GM21367 (cell line): ENCODE measurements around the gene PDE4B.

Experiments
- ATAC-seq: cut with Tn5 transposase; IDR thresholded peaks from one replicate; pipeline ENCODE4 v1.9.1; 2021; ENCODE audit not compliant: unreplicated experiment

PDE4B gene

DNA sequence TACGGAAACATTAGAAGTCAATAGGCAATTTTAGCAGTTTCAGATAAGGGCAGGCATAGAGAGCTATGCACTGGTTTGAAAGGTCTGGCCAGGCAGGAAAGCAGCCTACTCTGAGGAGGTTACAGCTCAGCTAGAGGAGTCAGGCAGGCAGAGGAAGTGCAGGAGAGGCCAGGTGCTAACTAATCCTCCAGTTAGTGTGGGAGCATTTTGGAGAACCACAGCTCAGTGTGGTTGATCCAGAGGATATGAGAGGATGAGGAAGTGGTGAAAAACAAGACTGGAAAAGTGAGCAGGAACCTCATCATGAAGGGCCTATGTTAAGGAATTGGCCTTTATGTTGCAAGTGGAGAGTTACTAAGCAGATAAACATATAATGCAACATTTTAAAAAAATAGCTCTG is 458.9 kb downstream of the PDE4B start:
- ATAC-seq, result no peak

DNA sequence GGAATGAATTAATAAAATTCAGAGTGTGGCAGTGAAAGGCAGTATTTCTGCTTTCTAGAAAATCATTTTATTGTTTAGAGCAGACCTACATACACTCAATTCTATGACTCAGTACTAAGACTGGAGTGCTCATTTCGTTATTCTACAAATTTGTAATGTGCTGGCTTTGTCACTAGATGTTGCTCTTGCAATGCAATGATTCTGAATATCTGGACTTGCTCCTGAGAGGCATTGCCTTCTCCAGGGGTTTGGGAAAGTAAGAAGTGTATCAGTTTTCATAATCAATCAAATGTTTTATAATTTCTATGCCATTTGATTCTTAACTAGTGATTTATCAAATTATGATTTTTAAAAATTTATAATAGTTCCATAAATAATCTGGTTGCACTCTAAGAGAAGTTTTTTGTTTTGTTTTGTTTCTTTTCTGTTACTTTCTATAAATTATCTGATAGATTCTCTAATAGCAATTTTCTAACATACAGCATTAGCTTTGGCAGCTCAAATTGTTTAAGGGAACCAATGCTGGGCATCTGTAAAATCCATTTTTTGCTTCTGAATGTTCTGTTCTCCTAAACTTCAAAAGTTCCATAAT is 460.7 kb downstream of the PDE4B start:
- ATAC-seq, result peak; percentile 62

DNA sequence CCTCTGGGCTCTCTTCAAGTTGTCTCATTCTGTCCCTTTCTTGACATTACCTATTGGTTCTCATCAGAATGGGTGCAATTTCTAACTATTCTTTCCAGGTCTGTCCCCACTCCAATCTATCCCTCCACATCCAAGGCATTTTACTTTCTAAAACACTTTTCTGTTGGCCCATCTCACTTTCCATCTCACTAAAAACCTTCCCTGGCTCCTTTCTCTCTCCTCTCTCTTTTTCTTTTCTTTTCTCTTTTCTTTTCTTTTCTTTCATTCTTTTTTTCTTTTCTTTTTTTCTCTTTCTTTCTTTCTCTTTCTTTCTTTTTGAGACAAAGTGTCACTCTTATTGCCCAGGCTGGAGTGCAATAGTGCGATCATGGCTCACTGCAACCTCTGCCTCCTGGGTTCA is 462.1 kb downstream of the PDE4B start:
- no peak for ATAC-seq

DNA sequence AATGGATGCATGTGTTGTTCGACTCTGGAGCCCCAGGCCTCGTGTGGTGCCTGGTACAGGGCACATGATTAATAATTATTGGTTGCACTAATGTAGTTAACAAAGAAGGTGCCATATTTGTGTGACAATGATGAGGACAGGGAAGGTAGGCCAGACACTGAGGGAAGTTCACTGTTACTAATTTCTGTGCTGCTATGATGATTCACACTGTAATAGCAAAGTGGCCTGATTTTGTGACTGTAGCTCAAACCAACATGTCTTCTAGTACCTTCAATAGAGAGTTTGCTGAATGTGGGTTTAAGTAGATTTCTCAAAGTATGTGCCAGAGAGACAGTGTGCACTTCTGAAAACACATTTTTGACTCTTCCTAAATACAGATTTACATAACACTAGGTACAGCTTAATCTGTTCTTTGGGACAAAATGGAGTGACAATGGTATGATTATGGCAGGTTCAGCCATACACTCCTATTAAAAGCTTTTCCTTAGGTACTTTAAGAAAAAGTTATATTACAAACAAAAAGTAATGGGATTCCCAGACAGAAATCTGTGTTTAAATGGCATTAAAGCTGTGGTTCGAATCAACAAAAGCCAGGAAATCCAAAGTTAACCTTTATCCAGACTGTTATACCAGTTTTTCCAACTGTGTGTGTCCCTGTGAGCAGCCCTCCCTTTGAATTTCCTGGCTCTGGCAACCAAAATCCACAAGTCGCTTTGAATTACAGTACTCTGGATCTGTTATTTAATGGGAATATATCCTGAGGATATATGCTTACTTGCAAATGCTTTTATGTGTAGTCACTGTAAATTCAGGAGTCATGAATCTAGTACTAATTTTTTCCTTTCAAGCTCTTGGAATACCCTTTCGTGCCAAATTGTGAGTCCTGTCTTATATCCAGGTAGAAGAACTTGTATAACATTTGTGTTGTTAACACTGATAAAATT is 464.2 kb downstream of the PDE4B start:
- ATAC-seq, result no peak

DNA sequence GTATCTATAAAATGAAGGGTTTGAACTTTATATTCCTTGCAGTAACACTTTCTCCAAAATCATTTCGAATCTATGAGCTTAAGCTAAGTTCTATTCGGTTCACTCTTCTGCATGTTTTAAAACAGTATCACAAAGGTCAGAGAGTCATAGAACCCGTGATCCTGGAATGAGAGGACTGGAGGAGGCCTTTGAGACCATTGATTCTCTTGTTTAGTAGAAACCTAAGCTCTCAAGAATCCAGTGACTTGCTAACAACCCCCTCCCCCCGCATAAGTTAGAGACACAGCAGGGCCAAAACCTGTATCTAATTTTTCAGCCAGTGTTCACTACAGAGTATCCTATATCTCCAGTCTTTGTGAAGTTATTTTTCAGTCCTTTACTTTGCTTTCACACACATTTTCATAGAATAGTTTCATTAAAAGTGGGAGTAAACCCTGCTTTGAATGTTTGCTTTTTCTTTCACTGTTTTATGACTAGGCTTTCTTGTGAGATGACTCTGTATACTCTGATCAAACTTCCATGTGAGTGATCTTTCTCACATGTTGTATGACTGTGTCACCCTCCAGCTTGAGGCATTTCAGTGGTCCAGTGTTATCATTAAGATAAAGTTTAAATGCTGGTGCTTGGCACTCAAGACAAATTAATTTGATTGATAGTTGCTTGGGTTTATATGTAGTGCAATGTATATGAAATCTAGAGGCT is 465.9 kb downstream of the PDE4B start:
- ATAC-seq, result peak; percentile 53

DNA sequence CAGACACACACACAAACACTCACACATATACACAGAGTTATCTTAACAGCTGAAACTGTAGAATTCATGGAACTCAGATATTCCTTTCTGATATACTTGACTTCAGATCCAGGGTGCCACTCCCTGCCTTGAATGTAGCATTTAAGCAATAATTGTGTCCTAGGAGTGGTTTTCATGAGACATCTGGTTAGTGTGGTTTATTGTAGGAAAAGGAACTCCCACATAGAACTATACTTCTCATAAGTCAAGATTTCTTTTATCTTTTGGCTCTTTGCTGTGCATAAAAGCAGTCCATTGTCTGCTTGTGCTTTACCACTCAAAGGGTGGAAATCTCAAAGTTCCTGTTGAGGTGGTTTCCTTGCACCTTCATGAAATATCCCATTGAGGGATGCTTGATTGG is 468.7 kb downstream of the PDE4B start:
- ATAC-seq, result no peak

DNA sequence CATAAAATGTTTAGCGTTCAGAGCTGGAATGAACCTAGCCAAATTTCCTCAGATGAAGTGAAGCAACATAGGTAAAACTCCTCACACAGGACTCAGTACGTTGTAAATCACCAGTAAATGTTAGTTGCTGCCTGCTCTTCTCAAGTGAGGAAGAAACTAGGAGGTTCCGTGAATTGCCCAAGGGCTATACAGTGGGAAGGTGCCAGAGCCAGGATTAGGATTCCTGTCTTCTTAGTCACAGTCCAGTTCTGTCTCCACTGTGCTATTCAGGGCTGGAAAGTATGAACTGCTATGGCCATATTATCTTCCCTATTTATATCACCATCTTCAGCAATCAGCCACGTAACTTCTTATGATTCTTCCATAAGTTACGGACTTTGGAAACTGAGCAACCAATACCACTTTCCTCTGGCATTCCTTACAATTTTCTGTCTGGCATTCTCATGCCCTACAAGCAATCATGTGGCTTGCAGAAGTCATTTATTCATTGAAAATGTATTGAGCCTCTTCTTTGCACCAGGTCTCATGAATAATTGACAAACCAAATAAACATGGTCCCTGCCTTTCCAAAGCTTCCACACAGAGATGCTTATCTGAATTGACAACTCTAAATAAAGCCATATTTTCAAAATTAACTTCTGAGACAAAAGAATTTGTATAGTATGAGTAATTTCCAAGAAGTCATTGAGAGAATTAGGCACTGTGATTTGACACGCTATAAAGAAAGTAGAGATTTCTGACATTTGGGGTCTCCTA is 469.7 kb downstream of the PDE4B start:
- no peak for ATAC-seq

DNA sequence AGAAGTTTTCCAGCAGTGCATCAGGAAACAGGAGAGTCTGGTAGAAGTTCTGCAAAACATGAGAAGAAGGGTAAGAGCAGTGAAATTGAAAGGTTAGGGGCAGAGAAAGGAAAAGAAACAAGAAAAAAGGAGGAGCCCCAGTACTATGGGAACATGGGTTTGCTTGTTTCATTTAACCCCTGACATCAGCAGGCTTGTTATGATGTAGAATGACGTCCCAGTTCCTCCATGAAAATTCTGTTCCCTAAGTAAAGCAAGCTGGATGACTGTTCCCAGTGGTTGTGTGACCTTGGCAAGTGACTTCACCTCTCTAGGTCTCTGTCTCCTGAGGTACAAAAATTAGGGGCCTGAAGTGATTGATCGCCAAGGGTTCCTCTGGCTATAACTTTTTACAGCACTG is 472.6 kb downstream of the PDE4B start:
- ATAC-seq, result no peak

DNA sequence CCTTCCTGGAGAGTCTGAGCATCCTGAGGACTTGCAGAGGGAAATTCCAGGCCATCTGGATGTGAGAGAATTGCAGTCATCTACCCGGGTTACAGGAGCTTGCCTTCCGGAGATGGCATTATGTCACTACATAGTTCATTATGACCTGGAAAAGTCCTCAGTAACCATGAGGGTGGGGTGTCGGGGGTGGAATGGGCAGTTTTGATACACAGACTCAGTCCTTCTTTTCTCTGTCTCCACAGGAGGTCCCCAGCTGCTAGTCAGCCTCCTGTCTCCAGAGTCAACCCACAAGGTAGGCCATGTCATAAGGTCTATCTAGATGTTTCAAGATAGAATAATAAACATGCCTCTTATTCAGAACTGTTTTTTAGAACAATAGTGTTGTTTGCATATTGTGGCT is 473.1 kb downstream of the PDE4B start:
- ATAC-seq, result no peak

DNA sequence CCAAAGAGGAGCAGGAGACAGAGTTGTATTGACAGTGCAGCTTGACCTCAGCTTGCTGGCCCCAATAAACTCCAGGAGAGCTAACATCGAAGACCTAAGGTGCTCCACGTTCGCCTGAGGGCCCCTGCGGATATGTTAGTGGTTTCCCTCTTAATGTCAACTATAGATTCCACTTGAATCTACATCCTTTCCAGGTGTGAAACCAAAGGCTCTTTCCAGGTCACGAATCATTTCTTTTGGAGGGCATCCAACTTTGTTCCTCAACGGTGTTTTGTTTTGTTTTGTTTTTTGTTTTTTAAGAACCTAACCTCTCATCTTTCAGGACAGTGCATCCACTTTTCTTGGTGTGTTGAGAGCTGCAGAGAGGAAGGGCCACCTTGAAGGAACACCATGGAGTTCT is 473.7 kb downstream of the PDE4B start:
- ATAC-seq, result no peak

DNA sequence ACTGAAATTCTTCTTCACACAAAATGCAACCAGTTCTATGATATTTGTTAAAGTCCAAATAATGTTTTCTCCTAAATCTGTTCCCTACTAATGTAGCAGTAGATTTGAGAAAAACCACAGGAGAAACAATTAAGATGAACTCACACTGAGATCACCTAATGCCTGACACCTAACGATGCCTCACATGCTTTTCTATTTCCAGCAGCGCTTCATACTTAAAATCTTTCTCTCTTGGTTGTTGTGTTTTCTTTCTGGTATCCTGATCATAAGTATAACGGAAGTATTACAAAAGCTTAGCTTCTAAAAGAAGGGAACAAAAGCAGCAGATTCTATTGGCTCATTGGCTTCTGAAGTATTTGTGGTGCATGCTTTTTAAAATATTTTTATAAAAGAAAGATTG is 474.1 kb downstream of the PDE4B start:
- ATAC-seq, result no peak

DNA sequence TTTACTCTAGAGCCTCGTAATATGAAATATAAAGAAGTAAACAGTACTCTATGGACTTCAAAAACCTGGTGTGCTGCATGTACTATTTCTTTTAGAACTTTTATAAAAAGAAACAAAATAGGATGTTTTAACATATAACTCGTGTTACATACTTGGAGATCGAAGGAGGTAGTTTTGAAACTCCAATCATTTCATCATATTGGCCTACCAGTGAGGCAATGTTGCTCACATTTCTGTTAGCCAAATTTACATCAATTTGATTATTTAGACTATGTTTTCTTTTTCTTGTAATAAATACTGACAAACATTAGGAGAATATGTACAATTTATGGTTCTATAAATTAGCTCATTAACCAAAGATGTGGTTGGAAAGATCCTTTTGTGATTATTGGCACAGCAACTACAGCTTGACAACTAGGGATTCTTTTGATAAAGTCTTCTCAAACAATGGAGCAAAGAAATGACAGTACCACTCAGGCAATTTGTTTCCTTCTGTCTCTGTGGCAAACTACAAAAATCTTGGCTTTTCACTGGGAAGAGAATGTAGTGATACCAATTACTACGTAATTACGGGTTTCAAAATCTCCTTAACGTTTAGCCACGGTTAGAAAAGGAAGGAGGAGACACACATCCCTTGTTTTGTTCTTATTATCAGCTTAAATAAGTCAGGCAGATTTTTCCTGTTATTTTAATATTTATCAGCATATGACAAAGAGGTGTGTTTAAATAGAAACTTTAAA is 474.7 kb downstream of the PDE4B start:
- no peak for ATAC-seq

DNA sequence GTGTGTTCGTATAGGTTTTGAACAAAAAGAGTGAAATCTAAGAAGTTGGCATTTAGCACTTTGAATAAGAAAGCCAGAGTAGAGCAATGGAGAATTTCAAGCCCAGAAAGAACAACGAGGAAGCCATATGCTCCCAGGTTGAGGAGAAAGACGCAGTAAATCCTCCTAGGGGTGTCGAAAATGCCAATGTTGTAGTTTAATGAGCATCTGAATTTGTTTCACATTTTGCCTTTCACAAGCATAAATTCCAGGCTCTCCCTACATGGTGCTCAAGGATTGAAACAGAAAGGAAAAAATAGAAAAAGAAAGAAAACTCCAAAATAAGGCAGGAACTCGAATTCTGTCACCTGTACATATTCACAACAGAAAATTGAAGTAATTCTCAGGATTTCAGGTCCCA is 476.5 kb downstream of the PDE4B start:
- ATAC-seq, result no peak

DNA sequence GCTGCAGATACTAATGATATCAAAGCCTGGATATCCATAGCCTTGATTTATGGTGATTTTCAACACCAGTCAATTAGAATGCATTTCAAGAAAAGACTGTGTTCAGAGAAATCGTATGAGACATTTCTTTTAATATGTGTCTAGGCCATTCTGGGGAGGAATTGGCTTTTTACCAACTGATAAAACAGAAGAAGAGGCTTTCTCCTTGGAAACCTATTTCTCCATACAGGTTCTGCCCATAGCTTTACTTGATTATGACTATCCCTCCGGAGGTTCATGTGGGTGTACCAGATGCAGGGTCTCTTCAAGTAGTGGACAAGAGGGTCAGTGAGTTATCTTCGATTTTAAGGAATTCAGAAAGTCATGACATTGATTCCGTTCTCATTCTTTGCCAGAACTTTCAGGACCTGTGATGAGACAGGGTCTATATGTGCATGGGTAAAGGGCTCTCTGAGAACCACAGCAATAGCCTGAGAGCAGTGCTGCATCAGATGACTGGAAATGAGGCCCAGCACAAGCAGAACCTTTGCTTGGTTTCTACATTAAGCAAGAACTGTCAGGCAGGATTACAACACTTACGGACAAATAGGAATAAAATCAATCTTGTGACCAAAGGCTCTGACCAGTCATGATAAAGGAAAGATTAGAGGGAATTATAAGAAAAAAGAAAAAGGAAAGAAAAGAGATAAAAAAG is 477.6 kb downstream of the PDE4B start:
- ATAC-seq, result no peak

DNA sequence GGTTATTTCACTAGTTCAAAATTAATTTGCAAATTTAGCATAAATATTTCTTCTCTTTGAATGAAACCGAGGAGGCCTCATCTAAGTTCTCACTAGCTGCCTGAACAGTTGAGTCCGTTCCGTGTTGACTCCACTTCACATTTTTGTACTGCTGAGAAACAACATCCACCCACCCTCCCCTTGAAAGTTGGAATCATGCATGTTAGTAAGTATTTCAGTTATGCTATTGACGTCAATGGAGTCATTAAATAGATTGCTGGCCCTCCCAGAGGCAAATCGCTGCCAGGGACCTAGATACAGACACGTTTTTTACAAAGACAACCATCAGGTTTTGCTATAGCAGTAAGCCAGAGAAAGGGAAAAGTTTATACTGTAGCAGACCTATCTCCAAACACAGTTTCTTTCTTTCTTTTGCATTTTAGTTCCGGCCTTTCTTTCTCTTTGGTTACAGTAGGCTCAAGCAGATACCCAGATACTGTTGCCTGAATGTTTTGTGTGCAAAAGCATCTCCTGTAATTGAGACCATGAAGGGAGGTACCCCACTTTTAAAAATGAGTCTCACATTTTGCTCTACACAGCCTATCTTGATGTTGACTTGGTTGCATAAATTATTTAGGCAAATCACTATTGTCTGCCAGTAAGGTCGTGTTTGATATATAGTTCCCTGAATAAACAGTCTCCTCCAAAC is 478.7 kb downstream of the PDE4B start:
- ATAC-seq, result no peak

DNA sequence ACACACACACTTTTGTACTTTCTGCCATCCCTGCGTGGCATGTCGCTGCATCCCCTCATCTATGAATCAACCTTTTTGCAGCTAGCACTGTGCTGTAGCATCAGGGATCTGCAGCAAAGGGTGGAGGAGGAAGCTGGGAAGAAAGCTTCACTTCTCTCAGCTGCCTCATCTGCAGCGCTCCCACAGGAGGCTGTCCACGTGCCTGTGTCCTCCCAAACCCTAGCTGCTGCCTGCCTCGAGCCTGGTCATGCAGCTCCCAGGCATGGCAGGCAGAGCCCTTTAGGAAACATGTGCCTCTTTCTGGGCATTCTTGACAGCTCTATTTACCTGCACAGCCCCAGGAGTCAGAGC is 479.2 kb downstream of the PDE4B start:
- no peak for ATAC-seq

DNA sequence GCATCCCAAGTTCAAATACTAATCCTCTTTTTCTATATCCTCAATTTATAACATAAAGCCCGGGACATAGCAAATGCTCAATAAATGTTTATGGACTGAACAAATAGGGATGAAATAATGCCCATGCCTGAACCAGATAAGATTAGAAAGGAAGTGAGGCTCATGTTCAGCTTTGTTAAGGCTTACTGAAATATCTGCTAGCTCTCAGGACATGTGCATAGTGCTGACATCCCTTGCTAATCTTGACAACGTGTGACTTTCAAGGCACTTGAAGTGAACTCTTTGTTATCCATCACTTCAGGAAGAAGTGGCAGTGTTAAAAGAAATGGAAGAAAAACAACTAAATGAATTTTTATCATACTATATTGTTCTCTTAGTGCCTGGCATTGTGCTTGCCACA is 481.0 kb downstream of the PDE4B start:
- no peak for ATAC-seq

DNA sequence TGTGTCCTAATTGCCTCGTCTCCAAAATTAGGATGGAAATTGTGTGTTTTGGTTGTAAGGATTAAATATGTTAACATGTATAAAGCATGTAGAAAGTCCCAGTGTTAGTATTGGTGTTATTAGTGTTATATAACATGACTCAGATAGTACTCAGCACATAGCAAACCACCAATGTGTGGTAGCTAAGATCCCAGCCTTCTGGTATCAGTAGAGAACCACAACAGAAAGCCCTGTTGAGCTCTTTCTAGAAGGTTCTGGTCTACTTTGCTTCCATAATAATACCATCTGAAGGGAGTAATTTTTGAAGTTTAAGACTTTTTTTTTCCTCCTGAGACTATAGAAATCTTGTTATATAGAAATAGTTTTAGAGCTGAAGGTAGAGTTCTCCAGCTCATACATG is 481.9 kb downstream of the PDE4B start:
- peak; percentile 29 for ATAC-seq

DNA sequence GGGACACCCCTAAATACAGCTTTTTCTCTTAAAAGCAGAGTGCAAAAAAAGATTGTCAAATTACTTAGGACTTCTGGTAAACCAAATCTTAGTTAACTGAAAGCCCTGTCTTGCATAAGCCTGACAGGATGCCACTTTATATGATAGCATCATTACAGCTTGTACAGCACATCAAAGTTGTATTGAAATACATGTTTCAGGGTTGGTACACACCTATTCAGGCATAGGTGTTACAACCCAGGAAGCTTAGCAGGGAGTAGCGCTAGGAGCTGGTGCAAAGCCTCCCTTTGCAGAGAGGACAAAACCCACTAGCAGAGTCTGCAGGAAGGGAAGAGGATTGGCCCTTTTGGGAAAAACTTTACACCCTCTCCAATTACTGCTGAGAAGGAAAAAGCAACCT is 482.4 kb downstream of the PDE4B start:
- ATAC-seq, result no peak
